H7 (cell line): Measurements from ENCODE around the gene KANSL3. TPM values are rescaled to one million over a fixed set of nuclear protein-coding genes. Genes with fewer than 3 reads are reported as not detected.
A peak's percentile ranks its signal among the peaks of the same experiment; 100 is the strongest.

Experiments
- DNase-seq: peaks from one replicate; pipeline ENCODE4 v3.0.0; 2012
- H3K27me3 ChIP-seq: 2 replicates; pipeline ENCODE4 v1.6.0; 2011; ENCODE audit warnings: mild to moderate bottlenecking, low read length; ENCODE audit not compliant: control insufficient read depth, insufficient read depth
- H3K36me3 ChIP-seq: replicated peaks from 2 replicates; pipeline ENCODE4 v1.5.1; 2011; ENCODE audit warnings: low read length; ENCODE audit not compliant: control insufficient read depth, insufficient read depth
- H3K4me3 ChIP-seq: 2 replicates; pipeline ENCODE4 v1.5.1; 2011; ENCODE audit warnings: low read depth, mild to moderate bottlenecking, control low read depth, low read length, moderate library complexity; ENCODE audit not compliant: insufficient read depth
- total RNA-seq: library from RNA; depleted of rRNA; stranded (reverse); fragments of >200 nt; shearing (Covaris generic); gene quantifications from 2 replicates; pipeline ENCODE4 v1.2.3, GENCODE V29; 2014

The KANSL3 gene
- total RNA-seq, 1 experiment from 2014 or later = 32.3 TPM

DNA sequence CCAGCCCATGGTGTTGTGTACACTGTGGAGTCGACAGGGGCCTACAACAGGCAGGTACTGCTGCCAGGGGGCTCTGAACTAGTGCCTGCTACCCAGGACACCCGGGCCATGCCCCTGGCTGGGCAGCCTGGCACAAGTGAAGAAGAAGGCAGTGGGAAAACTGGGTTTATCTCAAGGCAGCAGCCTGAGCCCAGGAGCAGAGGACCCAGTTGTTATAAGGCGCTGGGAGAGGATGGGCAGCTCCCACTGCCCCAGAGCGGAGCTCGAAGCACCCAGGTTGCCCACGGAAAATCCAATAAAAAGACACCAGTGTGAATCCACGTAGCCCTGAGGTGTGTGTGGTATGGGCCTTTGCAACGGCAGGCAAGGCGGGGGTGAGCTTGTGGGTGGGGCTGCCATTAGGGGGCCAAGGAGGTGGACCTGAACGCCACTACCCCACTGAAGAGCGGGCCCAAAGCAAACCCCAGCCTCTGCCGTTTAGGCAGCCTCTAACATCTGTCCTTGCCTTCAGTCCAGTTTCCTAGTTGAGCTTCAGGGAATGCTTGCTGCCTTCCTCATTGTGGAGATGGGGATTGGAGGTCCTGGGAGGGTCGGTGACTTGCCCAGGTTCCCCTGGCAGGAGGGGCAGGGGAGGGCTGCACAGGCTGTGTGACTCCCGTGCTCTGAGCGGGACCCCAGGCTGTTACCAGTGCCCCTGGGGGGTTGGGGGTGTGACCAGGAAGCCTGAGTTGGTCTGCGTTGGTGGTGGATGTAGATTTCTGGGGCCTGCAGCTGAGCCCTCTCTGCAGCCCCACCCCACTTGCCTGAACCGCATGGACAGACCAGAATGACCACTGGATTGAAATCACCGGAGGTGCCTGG lies 85.6 kb downstream of the KANSL3 start:
- H3K27me3 ChIP-seq = no peaks in the 10 kb centered on the region
- H3K36me3 ChIP-seq = no peaks in the 10 kb centered on the region
- no peak for DNase-seq
- no peak overlapping the region for H3K4me3 ChIP-seq

DNA sequence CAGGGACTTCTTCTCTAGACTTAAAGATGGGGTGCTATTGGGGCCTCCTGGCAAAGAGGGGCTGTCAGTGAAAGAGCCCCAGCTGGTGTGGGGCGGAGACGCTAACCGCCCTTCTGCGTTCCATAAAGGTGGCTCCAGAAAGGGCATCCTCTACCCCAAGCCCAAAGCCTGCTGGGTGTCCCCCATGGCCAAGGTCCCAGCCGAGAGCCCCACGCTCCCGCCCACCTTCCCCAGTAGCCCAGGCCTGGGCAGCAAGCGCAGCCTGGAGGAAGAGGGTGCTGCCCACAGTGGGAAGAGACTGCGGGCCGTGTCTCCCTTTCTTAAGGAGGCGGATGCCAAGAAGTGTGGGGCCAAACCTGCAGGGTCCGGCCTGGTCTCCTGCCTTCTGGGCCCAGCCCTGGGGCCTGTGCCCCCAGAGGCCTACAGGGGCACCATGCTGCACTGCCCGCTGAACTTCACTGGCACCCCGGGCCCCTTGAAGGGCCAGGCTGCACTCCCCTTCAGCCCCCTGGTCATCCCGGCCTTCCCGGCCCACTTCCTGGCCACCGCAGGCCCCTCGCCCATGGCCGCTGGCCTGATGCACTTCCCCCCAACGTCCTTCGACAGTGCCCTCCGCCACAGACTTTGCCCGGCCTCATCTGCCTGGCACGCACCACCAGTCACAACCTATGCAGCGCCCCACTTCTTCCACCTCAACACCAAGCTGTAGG lies 86.4 kb downstream of the KANSL3 start:
- no peaks in the 10 kb centered on the region for H3K36me3 ChIP-seq
- DNase-seq = no peak
- no peak overlapping the region for H3K4me3 ChIP-seq
- no peaks in the 10 kb centered on the region for H3K27me3 ChIP-seq

DNA sequence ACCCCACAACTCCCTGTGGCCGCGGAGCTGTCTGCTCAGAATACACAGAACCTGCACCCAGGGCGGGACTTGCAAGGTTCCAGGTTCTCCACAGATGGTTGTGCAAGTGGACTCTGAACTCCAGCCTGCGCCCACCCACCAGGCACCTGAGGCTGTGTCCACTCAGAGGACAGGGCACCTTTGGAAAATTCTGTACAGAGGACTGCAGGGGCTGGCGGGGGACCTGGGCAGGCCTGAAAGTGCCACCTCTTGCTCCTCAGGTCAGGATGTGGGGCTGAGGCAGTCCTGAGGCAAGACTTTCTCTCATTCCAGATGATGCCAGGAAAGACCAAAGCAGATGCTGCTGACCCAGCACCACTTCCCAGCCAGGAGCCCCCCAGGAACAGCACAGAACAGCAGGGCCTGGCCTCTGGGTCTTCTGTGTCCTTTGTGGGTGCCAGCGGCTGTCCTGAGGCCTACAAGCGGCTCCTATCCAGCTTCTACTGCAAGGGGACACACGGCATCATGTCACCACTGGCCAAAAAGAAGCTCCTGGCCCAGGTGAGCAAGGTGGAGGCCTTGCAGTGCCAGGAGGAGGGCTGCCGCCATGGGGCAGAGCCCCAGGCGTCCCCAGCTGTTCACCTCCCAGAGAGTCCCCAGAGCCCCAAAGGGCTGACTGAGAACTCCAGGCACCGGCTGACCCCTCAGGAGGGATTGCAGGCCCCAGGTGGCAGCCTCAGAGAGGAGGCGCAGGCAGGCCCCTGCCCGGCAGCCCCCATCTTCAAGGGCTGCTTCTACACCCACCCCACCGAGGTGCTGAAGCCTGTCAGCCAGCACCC lies 87.1 kb downstream of the KANSL3 start:
- DNase-seq = no peak
- Histone ChIP-seq H3K27me3 (no peaks in the 10 kb centered on the region), H3K4me3 (no peak overlapping the region), H3K36me3 (no peaks in the 10 kb centered on the region)

DNA sequence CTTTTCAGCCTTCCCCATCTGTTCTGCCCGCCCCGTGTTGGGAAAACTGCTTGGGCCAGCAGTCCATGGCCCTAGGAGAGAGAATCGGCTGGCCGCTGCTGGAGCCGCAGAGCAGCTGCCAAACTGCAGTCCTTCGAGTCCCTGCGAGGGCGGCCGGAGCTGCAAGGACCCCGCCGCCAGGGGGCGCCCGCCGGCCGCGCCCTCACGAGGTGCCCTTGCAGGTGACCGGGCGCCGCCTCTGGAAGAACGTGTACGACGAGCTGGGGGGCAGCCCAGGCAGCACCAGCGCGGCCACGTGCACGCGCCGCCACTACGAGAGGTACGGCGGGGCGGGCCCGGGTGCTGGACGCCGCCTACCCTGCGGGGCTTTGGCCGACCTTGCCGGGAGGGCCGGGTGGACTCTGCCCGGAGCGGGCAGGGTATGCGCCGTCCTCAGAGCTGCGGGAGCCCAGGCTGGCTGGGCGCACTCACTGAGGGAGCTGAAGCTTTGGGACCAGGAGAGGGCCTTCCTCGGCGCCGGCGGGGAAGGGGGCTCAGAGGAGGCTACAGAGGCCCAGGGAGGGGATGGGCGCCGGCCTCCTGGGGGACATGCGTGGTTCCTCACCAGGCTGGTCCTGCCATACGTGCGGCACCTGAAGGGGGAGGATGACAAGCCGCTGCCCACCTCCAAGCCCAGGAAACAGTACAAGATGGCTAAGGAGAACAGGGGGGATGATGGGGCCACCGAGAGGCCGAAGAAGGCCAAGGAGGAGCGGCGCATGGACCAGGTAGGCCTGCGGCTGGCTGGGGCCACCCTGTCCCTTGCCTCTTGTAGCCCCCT lies 87.9 kb downstream of the KANSL3 start:
- H3K27me3 ChIP-seq = no peaks in the 10 kb centered on the region
- no peaks in the 10 kb centered on the region for H3K36me3 ChIP-seq
- DNase-seq = peak; percentile 96
- H3K4me3 ChIP-seq = no peak overlapping the region; the same call in 1 of the 2 replicates

DNA sequence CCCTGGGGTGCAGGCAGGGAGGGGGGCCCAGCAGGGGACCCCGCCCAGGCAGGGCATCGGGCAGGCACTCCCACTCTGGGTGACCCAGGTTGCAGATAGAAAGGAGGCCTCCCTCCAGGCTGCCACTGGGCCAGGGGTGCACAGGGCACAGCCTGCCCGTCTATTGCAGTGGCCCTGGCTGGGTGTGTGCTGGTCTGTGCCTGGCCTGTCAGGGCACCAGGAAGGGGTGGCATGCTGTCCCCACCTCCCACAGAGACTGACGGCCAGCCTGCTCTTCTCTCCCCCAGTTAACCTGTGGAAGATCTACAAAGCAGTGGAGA lies 88.7 kb downstream of the KANSL3 start:
- no peak overlapping the region for H3K4me3 ChIP-seq
- no peak for DNase-seq
- no peaks in the 10 kb centered on the region for H3K27me3 ChIP-seq
- no peaks in the 10 kb centered on the region for H3K36me3 ChIP-seq

DNA sequence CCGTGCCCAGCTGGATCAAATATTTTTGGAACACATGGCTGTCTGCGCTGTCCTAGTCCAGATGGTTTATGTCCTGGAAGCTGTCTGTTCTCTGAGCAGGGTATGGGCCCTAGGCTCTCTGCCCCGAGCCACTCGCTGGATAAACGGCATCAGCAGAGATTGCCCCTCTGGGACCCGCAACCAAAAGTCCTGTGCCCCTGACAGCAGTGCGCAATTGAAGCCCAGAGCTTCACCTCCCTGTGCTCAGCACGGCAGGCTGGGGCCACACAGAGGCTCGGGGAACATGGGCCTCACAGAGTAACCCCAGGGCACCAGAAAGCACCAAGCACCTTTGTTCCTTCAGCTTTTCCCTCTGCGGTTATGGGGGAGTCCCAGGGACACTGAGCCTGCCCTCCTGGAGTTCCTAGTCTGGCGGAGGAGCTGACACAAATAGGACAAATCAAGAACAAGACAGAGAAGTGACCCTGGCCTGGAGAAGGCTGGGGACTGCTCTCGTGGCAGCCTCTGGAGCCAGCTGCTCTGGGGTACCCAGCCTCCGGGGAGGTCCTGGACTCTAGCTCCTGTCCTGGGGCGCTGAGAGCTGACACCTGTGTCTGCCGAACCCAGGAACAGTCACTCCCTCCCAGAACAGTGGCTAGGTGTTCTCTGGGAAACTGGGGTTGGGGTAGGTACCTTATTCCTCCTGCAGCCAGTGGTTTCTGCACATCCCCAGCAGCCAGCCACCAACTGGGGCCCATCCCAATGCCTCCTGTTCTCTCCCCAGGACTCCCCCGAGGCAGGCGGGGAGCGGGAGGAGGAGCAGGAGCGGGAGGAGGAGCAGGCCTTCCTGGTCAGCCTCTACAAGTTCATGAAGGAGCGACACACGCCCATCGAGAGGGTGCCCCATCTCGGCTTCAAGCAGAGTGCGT lies 89.3 kb downstream of the KANSL3 start:
- no peaks in the 10 kb centered on the region for H3K27me3 ChIP-seq

DNA sequence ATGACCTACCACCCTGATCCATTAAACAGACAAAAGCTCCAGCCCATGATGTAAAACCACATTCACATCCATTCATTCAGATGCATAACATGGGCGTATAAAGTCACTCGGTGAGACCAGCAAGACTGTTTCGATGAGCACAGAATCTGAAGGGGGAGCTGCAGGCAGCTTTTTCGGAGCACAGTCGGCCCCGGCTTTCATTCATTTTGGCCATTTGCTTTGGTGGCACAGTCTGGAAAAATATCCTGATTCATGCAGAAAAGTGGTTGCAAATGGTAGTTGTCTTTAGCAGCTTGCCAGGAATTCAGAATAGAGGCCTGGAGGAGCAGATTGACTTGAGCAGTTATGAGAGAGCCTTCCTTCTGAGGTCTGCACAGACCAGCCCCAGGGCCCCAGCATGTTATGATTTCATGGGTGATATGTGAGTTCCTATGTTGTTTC lies 90.4 kb downstream of the KANSL3 start:
- no peak overlapping the region for H3K4me3 ChIP-seq
- no peak for DNase-seq
- no peaks in the 10 kb centered on the region for H3K27me3 ChIP-seq
- no peaks in the 10 kb centered on the region for H3K36me3 ChIP-seq

More for the DNA sequence above, 89.3 kb downstream of the KANSL3 start:
- no peaks in the 10 kb centered on the region for H3K36me3 ChIP-seq
- no peak for DNase-seq
- H3K4me3 ChIP-seq = no peak overlapping the region

DNA sequence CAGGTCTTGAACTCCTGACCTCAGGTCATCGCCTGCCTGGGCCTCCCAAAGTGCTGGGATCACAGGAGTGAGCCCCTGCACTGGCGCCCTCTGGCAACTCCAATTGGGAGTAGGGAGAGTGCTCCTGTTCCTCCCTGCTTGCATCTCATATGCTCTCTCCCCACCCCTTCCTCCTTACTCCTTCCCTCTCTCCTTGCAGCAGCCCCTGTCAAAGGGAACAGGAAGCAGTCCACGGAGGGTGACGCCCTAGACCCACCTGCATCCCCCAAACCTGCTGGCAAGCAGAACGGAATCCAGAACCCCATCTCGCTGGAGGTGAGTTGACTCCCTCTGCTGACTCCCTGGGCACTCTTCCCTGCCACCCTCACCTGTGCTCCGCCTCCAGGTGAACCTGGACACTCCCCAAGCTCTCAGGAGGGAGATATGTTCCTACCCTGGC lies 90.9 kb downstream of the KANSL3 start:
- H3K36me3 ChIP-seq = no peaks in the 10 kb centered on the region
- DNase-seq = peak; percentile 73
- no peaks in the 10 kb centered on the region for H3K27me3 ChIP-seq
- H3K4me3 ChIP-seq = no peak overlapping the region; the same call in 1 of the 2 replicates

DNA sequence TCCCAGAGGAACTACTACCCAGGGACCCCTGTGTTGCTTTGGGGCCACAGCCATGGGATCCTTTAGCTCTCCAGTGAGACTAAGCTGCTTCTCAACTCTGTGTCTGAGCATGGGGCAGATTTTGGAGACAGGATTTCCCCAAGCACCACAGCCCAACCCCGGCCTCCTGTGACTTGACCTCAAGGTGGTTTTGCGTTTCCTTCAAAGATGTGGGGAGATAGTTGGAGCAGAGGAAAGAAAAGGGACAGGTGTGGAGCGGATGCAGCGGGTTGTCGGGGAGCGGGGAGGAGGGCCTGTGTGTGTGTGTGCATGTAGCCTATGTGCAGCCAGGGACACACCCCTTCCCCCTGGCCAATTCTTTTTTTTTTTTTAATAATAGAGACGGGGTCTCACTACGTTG lies 91.3 kb downstream of the KANSL3 start:
- Histone ChIP-seq H3K27me3 (no peaks in the 10 kb centered on the region), H3K4me3 (no peak overlapping the region; the same call in 1 of the 2 replicates), H3K36me3 (no peaks in the 10 kb centered on the region)
- no peak for DNase-seq

DNA sequence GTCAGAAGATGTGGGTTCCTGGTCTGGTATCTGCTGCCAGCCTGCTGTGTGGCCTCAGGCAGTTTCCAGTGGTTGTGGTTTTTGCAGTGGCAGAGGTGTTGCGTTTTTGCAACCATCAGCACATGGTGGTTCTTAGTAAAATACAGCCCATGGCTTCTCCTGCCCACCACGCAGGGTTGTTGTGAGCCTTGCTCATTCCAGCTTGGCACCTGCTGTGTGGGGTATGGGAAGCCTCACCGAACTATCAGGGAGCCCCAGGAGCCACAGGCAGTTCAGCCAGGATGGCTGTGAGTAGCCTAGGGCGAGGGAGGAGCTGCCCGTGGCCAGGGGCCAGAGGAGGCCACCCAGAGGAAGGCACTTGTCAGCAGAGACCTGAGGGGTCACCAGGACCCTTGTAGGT lies 91.8 kb downstream of the KANSL3 start:
- no peaks in the 10 kb centered on the region for H3K27me3 ChIP-seq
- DNase-seq = no peak
- no peaks in the 10 kb centered on the region for H3K36me3 ChIP-seq
- no peak overlapping the region for H3K4me3 ChIP-seq
